Right forelimb (tissue), 1 donor: ENCODE measurements around the gene KLRF1.
"Not testable (repeated sequence)": the region's sequence is repeated elsewhere in the genome, so short reads cannot be mapped to it uniquely, and the experiment has no call there.

ENCODE experiments used
- DNase-seq: peaks from one replicate; pipeline ENCODE4 v3.0.0-alpha.2; 2018

The KLRF1 gene

DNA sequence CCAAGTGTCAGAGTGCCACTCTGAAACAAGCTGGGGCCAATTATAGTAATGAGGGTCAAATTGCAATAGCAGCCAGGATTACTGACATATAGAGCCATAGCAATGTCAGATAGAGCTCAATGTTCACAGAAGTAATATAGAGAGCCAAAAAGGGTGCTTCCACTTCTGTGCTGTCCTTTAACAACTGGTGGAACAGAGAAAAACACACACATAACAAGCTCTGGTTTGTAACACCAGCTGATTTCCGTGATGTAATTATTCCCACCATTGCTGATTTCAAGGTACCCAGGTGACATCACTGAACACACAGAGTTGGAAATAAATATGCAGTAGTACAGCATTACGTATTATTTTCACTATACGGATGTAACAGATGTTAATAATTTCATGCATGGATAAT lies 44.9 kb downstream of the KLRF1 start:
- no peak for DNase-seq

- no peak for DNase-seq
These were observed 45.5 kb downstream of the KLRF1 start for GRCh38 chr12:9872742-9873141.

GRCh38 chr12:9876120-9876519 lies 48.8 kb downstream of the KLRF1 start:
- DNase-seq: not testable (repeated sequence)

GRCh38 chr12:9880532-9881078 lies 53.3 kb downstream of the KLRF1 start:
- DNase-seq: no peak

- DNase-seq: no peak
These were observed 54.0 kb downstream of the KLRF1 start, which contains the start of gene KLRF2 for GRCh38 chr12:9881246-9881645. Gene KLRF2, plus strand, starts transcription at chr12:9881489. Its CDS starts 107 bp downstream, at chr12:9881596.

GRCh38 chr12:9881988-9882387 lies 54.7 kb downstream of the KLRF1 start:
- DNase-seq: no peak

GRCh38 chr12:9883175-9883574 lies 55.9 kb downstream of the KLRF1 start:
- DNase-seq: no peak

DNA sequence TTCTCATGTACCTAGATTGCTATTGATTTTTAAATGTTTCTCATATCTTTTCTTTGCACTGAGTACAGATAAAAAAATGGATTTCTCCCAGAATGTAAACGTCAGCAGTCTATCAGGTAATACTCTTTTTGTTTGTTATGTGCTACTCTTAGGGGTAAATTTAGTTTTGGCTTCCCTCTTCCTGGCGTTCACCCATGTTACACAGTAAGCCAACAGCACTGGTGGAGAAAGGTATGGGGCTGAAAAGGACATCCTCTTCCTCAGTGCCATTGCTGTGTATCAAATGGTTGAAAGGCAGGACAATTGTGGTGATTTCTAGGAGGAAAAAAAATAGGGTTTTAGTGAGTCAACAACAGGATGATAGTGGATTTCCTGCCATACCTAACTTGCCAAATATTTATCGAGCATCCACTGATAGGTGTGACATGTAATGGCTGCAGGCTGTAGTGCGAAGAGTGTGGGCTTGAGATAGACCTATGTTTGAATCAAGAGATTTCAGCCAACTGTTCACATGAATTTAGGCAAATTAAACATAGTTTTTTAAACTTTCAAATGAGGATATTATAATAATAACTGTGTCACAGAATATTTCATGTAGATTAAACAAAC lies 61.5 kb downstream of the KLRF1 start:
- DNase-seq: no peak
